Activated T-helper 2 cell treated with anti-CD3 and anti-CD28 coated beads, Interferon-gamma antibody, Interleukin-2, Interleukin-4, amounts not matched to agents 10 μg/mL and 5 μg/mL and 100 μg/mL, durations not matched to agents 14 hours and 24 hours and 36 hours (primary cell): ENCODE results near the gene GID8. TPM values are rescaled to one million over a fixed set of nuclear protein-coding genes. Genes with fewer than 3 reads are reported as not detected.

Experiments
- DNase-seq: peaks from one replicate; pipeline ENCODE4 v3.0.0; 2021; ENCODE audit warnings: low spot score
- H3K27ac Mint-ChIP-seq: one replicate; pipeline ENCODE4 v1.8.0; 2021; ENCODE audit warnings: mixed read lengths
- H3K27me3 Mint-ChIP-seq: one replicate; pipeline ENCODE4 v1.8.0; 2021; ENCODE audit warnings: low read depth, mixed read lengths
- H3K36me3 Mint-ChIP-seq: one replicate; pipeline ENCODE4 v1.8.0; 2021; ENCODE audit warnings: low read depth, mixed read lengths
- H3K4me1 Mint-ChIP-seq: one replicate; pipeline ENCODE4 v1.8.0; 2021; ENCODE audit warnings: low read depth, mixed read lengths
- H3K4me3 Mint-ChIP-seq: one replicate; pipeline ENCODE4 v1.8.0; 2021; ENCODE audit warnings: low read depth, mild to moderate bottlenecking, moderate library complexity, mixed read lengths
- H3K9me3 Mint-ChIP-seq: one replicate; pipeline ENCODE4 v1.8.0; 2021; ENCODE audit warnings: mixed read lengths
- intact Hi-C: fragments of 100-400 bp; cut with micrococcal nuclease; formaldehyde crosslinking; loops from one replicate; pipeline ENCODE4 v1.15.1; 2023
- total RNA-seq: library from RNA; stranded (reverse); gene quantifications from 2 replicates; pipeline ENCODE4 v1.2.3, GENCODE V29; 2022

GID8 gene
- total RNA-seq, 1 donor from 2014 or later: 53.7 TPM

- H3K27ac Mint-ChIP-seq: peak overlapping the region; percentile 12
- H3K27me3 Mint-ChIP-seq: no peaks in the 10 kb centered on the region
- no peak for DNase-seq
- H3K9me3 Mint-ChIP-seq: no peaks in the 10 kb centered on the region
- intact Hi-C loops: no loop called here
- no peak overlapping the region for H3K4me3 Mint-ChIP-seq
- peaks cover 4% of the 10 kb centered on the region for H3K4me1 Mint-ChIP-seq
- peaks cover 88% of the 10 kb centered on the region for H3K36me3 Mint-ChIP-seq
Measured at GRCh38 chr20:62907384-62908317, 30.3 kb upstream of the GID8 start.

- Mint-ChIP-seq H3K27me3 (no peaks in the 10 kb centered on the region), H3K4me1 (peaks cover 4% of the 10 kb centered on the region), H3K36me3 (peaks cover 86% of the 10 kb centered on the region), H3K4me3 (no peak overlapping the region), H3K9me3 (no peaks in the 10 kb centered on the region), H3K27ac (no peak overlapping the region)
- DNase-seq: no peak
- intact Hi-C loops: no loop called here
Measured at GRCh38 chr20:62908971-62909791, 28.8 kb upstream of the GID8 start.

GRCh38 chr20:62910217-62910766, 27.7 kb upstream of the GID8 start:
- Mint-ChIP-seq H3K9me3 (no peaks in the 10 kb centered on the region), H3K4me1 (peaks cover 10% of the 10 kb centered on the region), H3K36me3 (peaks cover 79% of the 10 kb centered on the region), H3K27ac (no peak overlapping the region), H3K27me3 (no peaks in the 10 kb centered on the region), H3K4me3 (no peak overlapping the region)
- DNase-seq: no peak
- intact Hi-C loops: no loop called here

- H3K4me1 Mint-ChIP-seq: peaks cover 15% of the 10 kb centered on the region
- intact Hi-C loops: no loop called here
- DNase-seq: no peak
- H3K36me3 Mint-ChIP-seq: peaks cover 74% of the 10 kb centered on the region
- no peak overlapping the region for H3K27ac Mint-ChIP-seq
- H3K27me3 Mint-ChIP-seq: no peaks in the 10 kb centered on the region
- H3K9me3 Mint-ChIP-seq: no peaks in the 10 kb centered on the region
- no peak overlapping the region for H3K4me3 Mint-ChIP-seq
Measured at GRCh38 chr20:62910777-62911497, 27.0 kb upstream of the GID8 start.

GRCh38 chr20:62911701-62912280, 26.2 kb upstream of the GID8 start:
- no peak for DNase-seq
- no peaks in the 10 kb centered on the region for H3K27me3 Mint-ChIP-seq
- no peaks in the 10 kb centered on the region for H3K9me3 Mint-ChIP-seq
- H3K4me3 Mint-ChIP-seq: no peak overlapping the region
- no peak overlapping the region for H3K27ac Mint-ChIP-seq
- intact Hi-C loops: no loop called here
- H3K36me3 Mint-ChIP-seq: peaks cover 69% of the 10 kb centered on the region
- H3K4me1 Mint-ChIP-seq: peaks cover 20% of the 10 kb centered on the region

- Mint-ChIP-seq H3K4me1 (peaks cover 32% of the 10 kb centered on the region), H3K36me3 (peaks cover 66% of the 10 kb centered on the region), H3K27me3 (no peaks in the 10 kb centered on the region)
Measured at GRCh38 chr20:62913043-62913630, 24.8 kb upstream of the GID8 start.

GRCh38 chr20:62914436-62914835, 23.5 kb upstream of the GID8 start:
- H3K4me3 Mint-ChIP-seq: no peak overlapping the region
- intact Hi-C loops: no loop called here

More at GRCh38 chr20:62913043-62913630, 24.8 kb upstream of the GID8 start:
- no peak for DNase-seq
- Mint-ChIP-seq H3K27ac (no peak overlapping the region), H3K9me3 (no peaks in the 10 kb centered on the region), H3K4me3 (no peak overlapping the region)
- intact Hi-C loops: no loop called here

GRCh38 chr20:62914970-62915457, 22.9 kb upstream of the GID8 start:
- DNase-seq: no peak
- Mint-ChIP-seq H3K4me1 (peaks cover 49% of the 10 kb centered on the region), H3K36me3 (peaks cover 53% of the 10 kb centered on the region), H3K27me3 (no peaks in the 10 kb centered on the region), H3K27ac (peak overlapping the region; percentile 67), H3K9me3 (no peaks in the 10 kb centered on the region), H3K4me3 (peak overlapping the region; percentile 15)
- intact Hi-C loops: no loop called here

More at GRCh38 chr20:62914436-62914835, 23.5 kb upstream of the GID8 start:
- DNase-seq: no peak
- no peaks in the 10 kb centered on the region for H3K27me3 Mint-ChIP-seq
- H3K36me3 Mint-ChIP-seq: peaks cover 58% of the 10 kb centered on the region
- H3K4me1 Mint-ChIP-seq: peaks cover 43% of the 10 kb centered on the region
- peak overlapping the region; percentile 28 for H3K27ac Mint-ChIP-seq
- H3K9me3 Mint-ChIP-seq: no peaks in the 10 kb centered on the region

GRCh38 chr20:62916703-62917476, 21.1 kb upstream of the GID8 start:
- no peak for DNase-seq
- H3K36me3 Mint-ChIP-seq: peaks cover 40% of the 10 kb centered on the region
- peak overlapping the region; percentile 35 for H3K27ac Mint-ChIP-seq

GRCh38 chr20:62917720-62918119, 20.2 kb upstream of the GID8 start:
- Mint-ChIP-seq H3K36me3 (peaks cover 38% of the 10 kb centered on the region), H3K27ac (peak overlapping the region; percentile 84), H3K27me3 (no peaks in the 10 kb centered on the region), H3K9me3 (no peaks in the 10 kb centered on the region), H3K4me1 (peaks cover 65% of the 10 kb centered on the region), H3K4me3 (peak overlapping the region; percentile 66)
- no peak for DNase-seq
- intact Hi-C loops: loop anchor here (2.0 kb wide), 1 partner anchor 19 kb away; no protein-coding TSS in a partner anchor

More at GRCh38 chr20:62916703-62917476, 21.1 kb upstream of the GID8 start:
- Mint-ChIP-seq H3K4me3 (peak overlapping the region; percentile 37), H3K9me3 (no peaks in the 10 kb centered on the region), H3K27me3 (no peaks in the 10 kb centered on the region), H3K4me1 (peaks cover 59% of the 10 kb centered on the region)
- intact Hi-C loops: no loop called here

- H3K36me3 Mint-ChIP-seq: peaks cover 36% of the 10 kb centered on the region
- DNase-seq: no peak
- intact Hi-C loops: loop anchor here (2.0 kb wide), 1 partner anchor 19 kb away; no protein-coding TSS in a partner anchor
- no peaks in the 10 kb centered on the region for H3K27me3 Mint-ChIP-seq
- peak overlapping the region; percentile 66 for H3K4me3 Mint-ChIP-seq
- H3K9me3 Mint-ChIP-seq: no peaks in the 10 kb centered on the region
- H3K4me1 Mint-ChIP-seq: peaks cover 67% of the 10 kb centered on the region
- peak overlapping the region; percentile 84 for H3K27ac Mint-ChIP-seq
Measured at GRCh38 chr20:62918147-62918546, 19.8 kb upstream of the GID8 start.
